AG04449 (cell line): ENCODE results near the gene TST.

Source experiments
- CTCF ChIA-PET: fragments of 350-600 bp; formaldehyde crosslinking; extraction: SDS; loops from one replicate; lab custom pipeline; 2021; ENCODE audit warnings: antibody characterized with exemption; lab: Yijun Ruan, JAX
- POLR2A ChIA-PET: fragments of 400-600, 350-600 bp; formaldehyde crosslinking; extraction: SDS; loops from one replicate; lab custom pipeline; 2020; ENCODE audit warnings: antibody characterized with exemption, inconsistent platforms; lab: Yijun Ruan, JAX
- DNase-seq: peaks from one replicate; pipeline ENCODE4 v3.0.0-alpha.2; 2010; ENCODE audit warnings: low read depth, low spot score
- H3K4me3 ChIP-seq: 2 replicates; pipeline ENCODE4 v1.5.1; 2011; ENCODE audit warnings: low read depth, mild to moderate bottlenecking, control low read depth, low read length
- CTCF ChIP-seq: IDR thresholded peaks from one replicate; pipeline ENCODE4 v1.5.1; 2011; ENCODE audit warnings: mild to moderate bottlenecking, moderate library complexity, low read length, control low read depth, inconsistent platforms; ENCODE audit not compliant: insufficient read depth; ENCODE audit errors: missing control alignments

The TST gene

GRCh38 chr22:37018815-37019308 lies 385 bp downstream of the TST start:
- H3K4me3 ChIP-seq, result peak overlapping the region; percentile 82
- ChIA-PET CTCF (interaction anchor here (0.9 to 1.9 kb wide), 8 partner anchors 11 to 235 kb away, joined by 3 to 9 read pairs (median 3); no protein-coding TSS in a partner anchor), POLR2A (interaction anchor here (0.5 to 1.4 kb wide), 6 partner anchors 10 to 157 kb away, joined by 3 to 8 read pairs (median 4); partner anchors contain the start of gene KCTD17)
- DNase-seq, result no peak
- TF ChIP-seq CTCF, result no peak

- DNase-seq, result no peak
- CTCF ChIA-PET, result interaction anchor here (0.9 to 1.9 kb wide), 8 partner anchors 12 to 234 kb away, joined by 3 to 9 read pairs (median 4); no protein-coding TSS in a partner anchor
Observed at GRCh38 chr22:37018086-37018814, 997 bp downstream of the TST start.

GRCh38 chr22:37017356-37017755 lies 1.9 kb downstream of the TST start:
- ChIA-PET POLR2A (no interaction called here), CTCF (interaction anchor here (1.1 to 1.5 kb wide), 4 partner anchors 12 to 182 kb away, joined by 3 to 4 read pairs (median 4); no protein-coding TSS in a partner anchor)
- no peak for TF ChIP-seq CTCF
- H3K4me3 ChIP-seq, result no peak overlapping the region
- DNase-seq, result no peak

More at GRCh38 chr22:37018086-37018814, 997 bp downstream of the TST start:
- POLR2A ChIA-PET, result interaction anchor here (0.5 to 1.4 kb wide), 4 partner anchors 10 to 156 kb away, joined by 3 to 4 read pairs (median 4); partner anchors contain the start of gene KCTD17
- peak overlapping the region; percentile 82 for H3K4me3 ChIP-seq
- no peak for TF ChIP-seq CTCF

GRCh38 chr22:37016134-37016910 lies 2.9 kb downstream of the TST start:
- no peak for DNase-seq
- TF ChIP-seq CTCF, result no peak
- ChIA-PET POLR2A (no interaction called here), CTCF (interaction anchor here (1.2 to 1.5 kb wide), 4 partner anchors 13 to 160 kb away, joined by 3 to 4 read pairs (median 4); no protein-coding TSS in a partner anchor)
- H3K4me3 ChIP-seq, result no peak overlapping the region

- DNase-seq, result no peak
- ChIA-PET POLR2A (no interaction called here), CTCF (interaction anchor here (1.6 kb wide), 1 partner anchor 38 kb away, joined by 4 read pairs; no protein-coding TSS in a partner anchor)
- H3K4me3 ChIP-seq, result no peak overlapping the region
- no peak for TF ChIP-seq CTCF
Observed at GRCh38 chr22:37015587-37015878, 3.7 kb downstream of the TST start.
